Measurements from ENCODE around the gene DDRGK1.
"Not testable (repeated sequence)": the region's sequence is repeated elsewhere in the genome, so short reads cannot be mapped to it uniquely, and the experiment has no call there.

DDRGK1 gene

GRCh38 chr20:3215359-3215917 is 11.0 kb upstream of the DDRGK1 start:
- not testable (repeated sequence) for DNase-seq (ENCODE audit: low read depth)

- no peak for DNase-seq (ENCODE audit: low read depth)
Observed at GRCh38 chr20:3213226-3213625, 8.7 kb upstream of the DDRGK1 start.

GRCh38 chr20:3210346-3210745 is 5.9 kb upstream of the DDRGK1 start:
- no peak for DNase-seq (ENCODE audit: low read depth)

- no peak for DNase-seq (ENCODE audit: low read depth)
Observed at GRCh38 chr20:3209946-3210317, 5.5 kb upstream of the DDRGK1 start.

GRCh38 chr20:3209257-3209945 is 4.9 kb upstream of the DDRGK1 start, which contains the start of gene ITPA:
Gene ITPA, plus strand, starts transcription at chr20:3209498. Its CDS starts 54 bp downstream, at chr20:3209552.
- peak; percentile 44 for DNase-seq (ENCODE audit: low read depth)

- DNase-seq (ENCODE audit: low read depth): no peak
Observed at GRCh38 chr20:3208786-3209256, 4.3 kb upstream of the DDRGK1 start.

- DNase-seq (ENCODE audit: low read depth): no peak
Observed at GRCh38 chr20:3203315-3204123, 963 bp downstream of the DDRGK1 start.

- DNase-seq (ENCODE audit: low read depth): no peak
Observed at GRCh38 chr20:3202965-3203314, 1.5 kb downstream of the DDRGK1 start.

- no peak for DNase-seq (ENCODE audit: low read depth)
Observed at GRCh38 chr20:3199976-3200755, 4.3 kb downstream of the DDRGK1 start.

- no peak for DNase-seq (ENCODE audit: low read depth)
Observed at GRCh38 chr20:3199206-3199605, 5.3 kb downstream of the DDRGK1 start.

GRCh38 chr20:3195590-3196237 is 8.8 kb downstream of the DDRGK1 start:
- no peak for DNase-seq (ENCODE audit: low read depth)

GRCh38 chr20:3194617-3195280 is 9.7 kb downstream of the DDRGK1 start:
- DNase-seq (ENCODE audit: low read depth): no peak

GRCh38 chr20:3193806-3194616 is 10.5 kb downstream of the DDRGK1 start:
- no peak for DNase-seq (ENCODE audit: low read depth)

GRCh38 chr20:3192226-3193015 is 12.1 kb downstream of the DDRGK1 start:
- no peak for DNase-seq (ENCODE audit: low read depth)

GRCh38 chr20:3190681-3191111 is 13.8 kb downstream of the DDRGK1 start:
- no peak for DNase-seq (ENCODE audit: low read depth)

- DNase-seq (ENCODE audit: low read depth): no peak
Observed at GRCh38 chr20:3189561-3190131, 14.8 kb downstream of the DDRGK1 start.

- no peak for DNase-seq (ENCODE audit: low read depth)
Observed at GRCh38 chr20:3188823-3189413, 15.6 kb downstream of the DDRGK1 start.

- not testable (repeated sequence) for DNase-seq (ENCODE audit: low read depth)
Observed at GRCh38 chr20:3187861-3188260, 16.6 kb downstream of the DDRGK1 start.

Data from activated T-helper 1 cell treated with Interleukin-2 at 50 U/mL for 16 hours (primary cell).